Tibial artery (tissue), 4 donors: Measurements from ENCODE around the gene TMEM269.

Experiments used
- DNase-seq, 2 donors: peaks; one replicate each; pipeline ENCODE4 v3.0.0-alpha.2; 2019
- H3K27ac ChIP-seq, 2 donors: fragments of 200-600 bp; sonication (generic) in 1 of 2; 1 replicate in 1 of 2; 2 replicates in 1 of 2; pipeline ENCODE4 v1.5.1; 2018 to 2019; ENCODE audit warnings: mild to moderate bottlenecking in 1 of 2
- H3K27me3 ChIP-seq, 2 donors: fragments of 200-600 bp; sonication (generic) in 1 of 2; one replicate each; pipeline versions ENCODE4 v1.5.1 to v1.6.0; 2016 to 2019
- H3K36me3 ChIP-seq, 3 donors: fragments of 200-600 bp; sonication (generic) in 2 of 3; one replicate each; pipeline ENCODE4 v1.5.1; 2016 to 2019; ENCODE audit warnings: mild to moderate bottlenecking in 2 of 3
- H3K4me1 ChIP-seq, 4 donors: fragments of 200-600 bp; sonication (generic) in 2 of 4; 1 replicate in 3 of 4; 2 replicates in 1 of 4; pipeline ENCODE4 v1.5.1; 2016 to 2019
- H3K4me3 ChIP-seq, 2 donors: fragments of 200-600 bp; sonication (generic) in 1 of 2; 1 replicate in 1 of 2; 2 replicates in 1 of 2; pipeline ENCODE4 v1.5.1; 2018 to 2019; ENCODE audit warnings: mild to moderate bottlenecking in 2 of 2
- H3K9me3 ChIP-seq, 3 donors: fragments of 200-600 bp; sonication (generic) in 1 of 3; one replicate each; pipeline ENCODE4 v1.5.1; 2016 to 2019
- CTCF ChIP-seq, 2 experiments: fragments of 200-600 bp in 1 of 2; fragments of 450-650 bp in 1 of 2; IDR thresholded peaks; one replicate each; pipeline ENCODE4 v1.5.1; 2017 to 2019; ENCODE audit warnings: antibody characterized with exemption in 2 of 2, mild to moderate bottlenecking in 1 of 2, moderate library complexity in 1 of 2
- intact Hi-C: fragments of 100-400 bp; cut with DNase I; formaldehyde crosslinking; loops from one replicate; pipeline ENCODE4 v1.15.0; 2023; ENCODE audit warnings: low total_unique reads

The TMEM269 gene

GRCh38 chr1:42737257-42737656 is 47.5 kb upstream of the TMEM269 start:
- no peak for TF ChIP-seq CTCF (IDR thresholded peaks at IDR 0.05)
- H3K27me3 ChIP-seq: no peaks in the 10 kb centered on the region
- no peak overlapping the region for H3K27ac ChIP-seq
- no peaks in the 10 kb centered on the region for H3K9me3 ChIP-seq
- H3K4me1 ChIP-seq: no peaks in the 10 kb centered on the region
- no peak overlapping the region for H3K4me3 ChIP-seq
- no peaks in the 10 kb centered on the region for H3K36me3 ChIP-seq
- intact Hi-C loops: no loop called here
- no peak for DNase-seq

- Histone ChIP-seq H3K9me3 (no peaks in the 10 kb centered on the region), H3K36me3 (no peaks in the 10 kb centered on the region), H3K27ac (no peak overlapping the region), H3K27me3 (no peaks in the 10 kb centered on the region), H3K4me1 (no peaks in the 10 kb centered on the region), H3K4me3 (no peak overlapping the region)
- intact Hi-C loops: no loop called here
- DNase-seq: no peak
- no peak for TF ChIP-seq CTCF (IDR thresholded peaks at IDR 0.05)
Observed at GRCh38 chr1:42737986-42738677, 46.7 kb upstream of the TMEM269 start.

- no peaks in the 10 kb centered on the region for H3K9me3 ChIP-seq
- H3K4me1 ChIP-seq: no peaks in the 10 kb centered on the region
- intact Hi-C loops: no loop called here
- H3K36me3 ChIP-seq: no peaks in the 10 kb centered on the region
- no peak for TF ChIP-seq CTCF (IDR thresholded peaks at IDR 0.05)
- no peak overlapping the region for H3K27ac ChIP-seq
- no peak for DNase-seq
- H3K27me3 ChIP-seq: no peaks in the 10 kb centered on the region
- H3K4me3 ChIP-seq: no peak overlapping the region
Observed at GRCh38 chr1:42738678-42739226, 46.0 kb upstream of the TMEM269 start.

GRCh38 chr1:42739753-42740700 is 44.8 kb upstream of the TMEM269 start, which contains the start of gene CLDN19:
CLDN19 (minus strand) TSS chr1:42740236; CDS start chr1:42740063, 173 bp downstream.
- Histone ChIP-seq H3K27ac (no peak within 1 kb of the TSS), H3K9me3 (no peaks in the 10 kb centered on the region), H3K27me3 (no peaks in the 10 kb centered on the region), H3K4me3 (no peak within 1 kb of the TSS), H3K4me1 (no peaks in the 10 kb centered on the region), H3K36me3 (peaks cover 0 to 2% (median 0%) of the 10 kb centered on the region in 3 donors)
- DNase-seq: no peak
- intact Hi-C loops: loop anchor here (10.0 kb wide), 1 partner anchor 155 kb away; no protein-coding TSS in a partner anchor
- no peak for TF ChIP-seq CTCF (IDR thresholded peaks at IDR 0.05)

- intact Hi-C loops: loop anchor here (10.0 kb wide), 1 partner anchor 156 kb away; no protein-coding TSS in a partner anchor
- no peak for TF ChIP-seq CTCF (IDR thresholded peaks at IDR 0.05)
- H3K27me3 ChIP-seq: no peaks in the 10 kb centered on the region
- no peaks in the 10 kb centered on the region for H3K9me3 ChIP-seq
- H3K36me3 ChIP-seq: peaks cover 0 to 12% (median 5%) of the 10 kb centered on the region in 3 donors
- no peak overlapping the region for H3K4me3 ChIP-seq
- peak in 1 of 2 donors; percentile 51 for DNase-seq
- no peaks in the 10 kb centered on the region for H3K4me1 ChIP-seq
- H3K27ac ChIP-seq: no peak overlapping the region
Observed at GRCh38 chr1:42740851-42741580, 43.8 kb upstream of the TMEM269 start.
